CD8-positive, alpha-beta memory T cell (primary cell): ENCODE data around the gene MTMR8. TPM values are rescaled to one million over a fixed set of nuclear protein-coding genes. Genes with fewer than 3 reads are reported as not detected.
A peak's percentile ranks its signal among the peaks of the same experiment; 100 is the strongest.

Experiments used
- CTCF ChIA-PET: fragments of 350-600 bp; sonication (Branson Sonifier 250); formaldehyde crosslinking; loops from one replicate; lab custom pipeline; 2021; ENCODE audit warnings: antibody characterized with exemption; lab: Charles Lee
- POLR2A ChIA-PET: fragments of 350-600 bp; sonication (Branson Sonifier 250); formaldehyde crosslinking; loops from one replicate; lab custom pipeline; 2021; ENCODE audit warnings: antibody characterized with exemption; lab: Charles Lee
- DNase-seq, 5 donors: peaks; one replicate each; pipeline versions ENCODE4 v3.0.0 to v3.0.0-alpha.2; 2020 to 2022; ENCODE audit warnings: mixed read lengths in 1 of 5
- H3K27ac ChIP-seq: one replicate; pipeline ENCODE4 v1.7.0; 2013; ENCODE audit warnings: low read depth, mild to moderate bottlenecking, low read length, moderate library complexity
- H3K27me3 ChIP-seq: 2 replicates; pipeline ENCODE4 v1.7.0; 2013; ENCODE audit warnings: low read length, mild to moderate bottlenecking; ENCODE audit not compliant: insufficient read depth, poor library complexity, severe bottlenecking
- H3K36me3 ChIP-seq: 2 replicates; pipeline ENCODE4 v1.7.0; 2013; ENCODE audit warnings: mild to moderate bottlenecking, low read length, moderate library complexity; ENCODE audit not compliant: insufficient read depth
- H3K4me1 ChIP-seq: 2 replicates; pipeline ENCODE4 v1.7.0; 2013; ENCODE audit warnings: mild to moderate bottlenecking, low read length, moderate library complexity; ENCODE audit not compliant: insufficient read depth
- H3K4me3 ChIP-seq: 2 replicates; pipeline ENCODE4 v1.7.0; 2013; ENCODE audit warnings: mild to moderate bottlenecking, low read length
- H3K9me3 ChIP-seq: 2 replicates; pipeline ENCODE4 v1.7.0; 2013; ENCODE audit warnings: mild to moderate bottlenecking, low read length
- H3K27ac Mint-ChIP-seq, 8 donors: one replicate each; pipeline ENCODE4 v1.8.0; 2020 to 2021; ENCODE audit warnings: mixed read lengths in 8 of 8, mild to moderate bottlenecking in 6 of 8, inconsistent platforms in 3 of 8, moderate library complexity in 3 of 8
- H3K27me3 Mint-ChIP-seq, 2 donors: one replicate each; pipeline ENCODE4 v1.8.0; 2020 to 2021; ENCODE audit warnings: mixed read lengths in 2 of 2, mild to moderate bottlenecking in 1 of 2, moderate library complexity in 1 of 2
- H3K36me3 Mint-ChIP-seq, 3 donors: one replicate each; pipeline ENCODE4 v1.8.0; 2020 to 2021; ENCODE audit warnings: mixed read lengths in 3 of 3, inconsistent platforms in 1 of 3, mild to moderate bottlenecking in 1 of 3
- H3K4me1 Mint-ChIP-seq, 3 donors: one replicate each; pipeline ENCODE4 v1.8.0; 2020 to 2021; ENCODE audit warnings: mixed read lengths in 3 of 3, inconsistent platforms in 1 of 3, mild to moderate bottlenecking in 1 of 3
- H3K4me3 Mint-ChIP-seq, 7 donors: one replicate each; pipeline ENCODE4 v1.8.0; 2020 to 2021; ENCODE audit warnings: mixed read lengths in 7 of 7, mild to moderate bottlenecking in 6 of 7, moderate library complexity in 4 of 7, inconsistent platforms in 2 of 7
- H3K9me3 Mint-ChIP-seq, 5 donors: one replicate each; pipeline ENCODE4 v1.8.0; 2020 to 2022; ENCODE audit warnings: mixed read lengths in 5 of 5, mild to moderate bottlenecking in 3 of 5, moderate library complexity in 2 of 5, inconsistent platforms in 1 of 5
- polyA plus RNA-seq: library from polyadenylated mRNA; unstranded; fragments of 300-500 nt; fragmentation: Illumina TruSeq; gene quantifications from one replicate; pipeline ENCODE4 v1.2.3, GENCODE V29; 2021
- total RNA-seq, 2 experiments: library from RNA; stranded (reverse); gene quantifications; one replicate each; pipeline ENCODE4 v1.2.3, GENCODE V29; 2021

The MTMR8 gene
- total and polyA plus RNA-seq, 3 experiments from 2014 or later: 4.7 to 4.9 (median 4.7) TPM

DNA sequence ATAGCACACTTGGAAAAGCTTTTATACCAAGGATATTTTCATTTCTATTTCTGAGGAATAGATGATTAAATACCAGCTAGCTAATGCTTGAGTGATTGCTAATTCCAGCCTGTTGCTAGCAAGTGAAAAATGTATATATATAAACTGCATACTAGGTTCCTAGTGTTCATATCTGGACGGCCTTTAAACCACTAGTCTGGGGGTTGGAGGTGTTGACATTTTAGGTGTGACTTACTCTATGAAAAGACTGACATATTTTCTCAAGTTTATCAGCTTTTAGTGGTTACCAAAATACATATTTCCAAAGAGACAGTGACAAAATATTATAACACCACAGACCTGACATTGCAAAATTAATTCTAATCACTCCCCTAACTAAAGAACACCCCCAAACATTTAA is 44.7 kb downstream of the MTMR8 start:
- no peak overlapping the region for H3K4me3 Mint-ChIP-seq
- POLR2A ChIA-PET: no interaction called here
- H3K36me3 Mint-ChIP-seq: peaks cover 10 to 77% (median 15%) of the 10 kb centered on the region in 3 donors
- no peak overlapping the region for H3K4me3 ChIP-seq
- H3K4me1 ChIP-seq: no peaks in the 10 kb centered on the region
- H3K9me3 ChIP-seq: no peaks in the 10 kb centered on the region
- no peaks in the 10 kb centered on the region for H3K9me3 Mint-ChIP-seq
- peak overlapping the region in 1 of 8 donors; percentile 5 for H3K27ac Mint-ChIP-seq
- CTCF ChIA-PET: no interaction called here
- no peak overlapping the region for H3K27ac ChIP-seq
- H3K36me3 ChIP-seq: no peaks in the 10 kb centered on the region
- no peaks in the 10 kb centered on the region for H3K27me3 ChIP-seq
- peaks cover 0 to 4% of the 10 kb centered on the region in 2 donors for H3K27me3 Mint-ChIP-seq
- no peak for DNase-seq
- peaks cover 2 to 6% (median 5%) of the 10 kb centered on the region in 3 donors for H3K4me1 Mint-ChIP-seq

- Mint-ChIP-seq H3K4me3 (no peak overlapping the region), H3K9me3 (no peaks in the 10 kb centered on the region), H3K4me1 (peaks cover 2 to 6% (median 5%) of the 10 kb centered on the region in 3 donors), H3K27me3 (peaks cover 0 to 2% of the 10 kb centered on the region in 2 donors), H3K27ac (peak overlapping the region in 1 of 8 donors; percentile 5), H3K36me3 (peaks cover 10 to 74% (median 10%) of the 10 kb centered on the region in 3 donors)
- Histone ChIP-seq H3K9me3 (no peaks in the 10 kb centered on the region), H3K27me3 (no peaks in the 10 kb centered on the region), H3K27ac (no peak overlapping the region), H3K4me1 (no peaks in the 10 kb centered on the region), H3K36me3 (no peaks in the 10 kb centered on the region), H3K4me3 (no peak overlapping the region)
- ChIA-PET POLR2A (no interaction called here), CTCF (no interaction called here)
- DNase-seq: no peak
Observed at GRCh38 chrX:64350047-64350446, 45.2 kb downstream of the MTMR8 start.

DNA sequence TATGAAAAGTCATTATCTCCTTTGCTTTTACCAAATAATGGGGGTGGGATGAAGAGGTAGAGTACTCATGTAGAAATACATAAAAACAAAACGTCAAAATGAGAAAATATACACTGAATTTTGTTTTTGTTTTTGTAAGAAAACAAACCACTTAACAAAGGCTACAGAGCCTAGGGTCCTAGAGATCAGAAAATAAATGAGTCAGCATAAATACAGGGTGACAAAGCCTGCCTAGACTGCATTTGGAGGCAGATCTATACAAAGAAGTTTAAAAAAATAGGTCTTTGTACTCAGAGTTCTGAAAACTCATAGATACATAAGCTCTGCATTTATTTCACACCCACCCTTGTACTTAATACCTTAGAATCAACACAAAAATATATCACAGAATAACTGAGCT is 52.4 kb downstream of the MTMR8 start:
- H3K27ac Mint-ChIP-seq: no peak overlapping the region
- peaks cover 4 to 48% (median 5%) of the 10 kb centered on the region in 3 donors for H3K36me3 Mint-ChIP-seq
- H3K9me3 Mint-ChIP-seq: no peaks in the 10 kb centered on the region
- CTCF ChIA-PET: no interaction called here
- Histone ChIP-seq H3K9me3 (no peaks in the 10 kb centered on the region), H3K4me1 (no peaks in the 10 kb centered on the region), H3K27me3 (no peaks in the 10 kb centered on the region), H3K27ac (no peak overlapping the region), H3K36me3 (no peaks in the 10 kb centered on the region), H3K4me3 (no peak overlapping the region)
- no peaks in the 10 kb centered on the region for H3K4me1 Mint-ChIP-seq
- DNase-seq: no peak
- peaks cover 0 to 2% of the 10 kb centered on the region in 2 donors for H3K27me3 Mint-ChIP-seq
- POLR2A ChIA-PET: no interaction called here
- no peak overlapping the region for H3K4me3 Mint-ChIP-seq

- CTCF ChIA-PET: no interaction called here
Observed at GRCh38 chrX:64338296-64338695, 57.0 kb downstream of the MTMR8 start.

GRCh38 chrX:64334467-64334866 is 60.8 kb downstream of the MTMR8 start:
- no peak for DNase-seq
- Histone ChIP-seq H3K36me3 (no peaks in the 10 kb centered on the region), H3K27me3 (no peaks in the 10 kb centered on the region), H3K4me1 (no peaks in the 10 kb centered on the region), H3K4me3 (no peak overlapping the region), H3K9me3 (no peaks in the 10 kb centered on the region), H3K27ac (no peak overlapping the region)
- Mint-ChIP-seq H3K36me3 (peaks cover 3 to 36% (median 4%) of the 10 kb centered on the region in 3 donors), H3K4me3 (no peak overlapping the region), H3K27me3 (peaks cover 0 to 2% of the 10 kb centered on the region in 2 donors), H3K9me3 (no peaks in the 10 kb centered on the region), H3K27ac (no peak overlapping the region), H3K4me1 (no peaks in the 10 kb centered on the region)
- ChIA-PET POLR2A (no interaction called here), CTCF (interaction anchor here (0.6 kb wide), 1 partner anchor 87 kb away, joined by 3 read pairs; no protein-coding TSS in a partner anchor)

More at GRCh38 chrX:64338296-64338695, 57.0 kb downstream of the MTMR8 start:
- no peaks in the 10 kb centered on the region for H3K9me3 Mint-ChIP-seq
- H3K27me3 ChIP-seq: no peaks in the 10 kb centered on the region
- POLR2A ChIA-PET: no interaction called here
- peaks cover 0 to 2% of the 10 kb centered on the region in 2 donors for H3K27me3 Mint-ChIP-seq
- H3K4me1 Mint-ChIP-seq: no peaks in the 10 kb centered on the region
- H3K4me3 ChIP-seq: no peak overlapping the region
- DNase-seq: no peak
- H3K36me3 Mint-ChIP-seq: peaks cover 1 to 32% (median 4%) of the 10 kb centered on the region in 3 donors
- no peaks in the 10 kb centered on the region for H3K36me3 ChIP-seq
- no peak overlapping the region for H3K27ac ChIP-seq
- no peak overlapping the region for H3K4me3 Mint-ChIP-seq
- H3K9me3 ChIP-seq: no peaks in the 10 kb centered on the region
- no peaks in the 10 kb centered on the region for H3K4me1 ChIP-seq
- H3K27ac Mint-ChIP-seq: no peak overlapping the region

DNA sequence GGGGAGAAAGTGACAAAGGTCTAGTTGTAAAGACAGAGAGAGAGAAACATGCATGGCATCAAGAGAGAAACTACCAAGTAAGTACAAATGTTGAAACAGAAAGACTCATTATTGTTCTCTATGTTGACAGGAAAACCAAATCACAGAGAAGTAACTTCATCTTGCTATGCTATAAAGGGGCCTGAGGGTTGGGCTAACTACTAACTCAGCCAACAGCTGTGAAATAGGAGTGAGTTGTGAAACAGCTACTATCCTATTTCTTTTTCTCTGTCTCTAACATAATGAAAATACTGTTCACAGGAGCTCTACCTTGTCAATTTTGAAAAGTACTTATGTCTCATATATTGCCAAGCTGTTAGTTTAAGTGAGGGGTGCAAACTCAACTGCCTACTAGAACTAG is 65.0 kb downstream of the MTMR8 start:
- ChIA-PET CTCF (no interaction called here), POLR2A (no interaction called here)
- Mint-ChIP-seq H3K4me3 (no peak overlapping the region), H3K9me3 (peaks cover 0 to 3% (median 0%) of the 10 kb centered on the region in 5 donors), H3K4me1 (no peaks in the 10 kb centered on the region), H3K27me3 (peaks cover 0 to under 1% of the 10 kb centered on the region in 2 donors), H3K36me3 (peaks cover 14 to 60% (median 33%) of the 10 kb centered on the region in 3 donors), H3K27ac (no peak overlapping the region)
- no peaks in the 10 kb centered on the region for H3K4me1 ChIP-seq
- H3K27ac ChIP-seq: no peak overlapping the region
- H3K4me3 ChIP-seq: no peak overlapping the region
- H3K36me3 ChIP-seq: no peaks in the 10 kb centered on the region
- no peaks in the 10 kb centered on the region for H3K27me3 ChIP-seq
- no peaks in the 10 kb centered on the region for H3K9me3 ChIP-seq
- DNase-seq: no peak

- no peak overlapping the region for H3K27ac ChIP-seq
- Mint-ChIP-seq H3K4me3 (peak overlapping the region in 1 of 7 donors; percentile 65), H3K4me1 (no peaks in the 10 kb centered on the region), H3K27ac (no peak overlapping the region), H3K27me3 (peaks cover 0 to 16% of the 10 kb centered on the region in 2 donors), H3K9me3 (peaks cover 5 to 46% (median 34%) of the 10 kb centered on the region in 5 donors), H3K36me3 (peaks cover 28 to 69% (median 69%) of the 10 kb centered on the region in 3 donors)
- H3K27me3 ChIP-seq: no peaks in the 10 kb centered on the region
- ChIA-PET POLR2A (no interaction called here), CTCF (no interaction called here)
- H3K4me3 ChIP-seq: no peak overlapping the region
- H3K4me1 ChIP-seq: no peaks in the 10 kb centered on the region
- no peaks in the 10 kb centered on the region for H3K9me3 ChIP-seq
- peaks cover 5% of the 10 kb centered on the region for H3K36me3 ChIP-seq
- no peak for DNase-seq
Observed at GRCh38 chrX:64321507-64321906, 73.7 kb downstream of the MTMR8 start.

DNA sequence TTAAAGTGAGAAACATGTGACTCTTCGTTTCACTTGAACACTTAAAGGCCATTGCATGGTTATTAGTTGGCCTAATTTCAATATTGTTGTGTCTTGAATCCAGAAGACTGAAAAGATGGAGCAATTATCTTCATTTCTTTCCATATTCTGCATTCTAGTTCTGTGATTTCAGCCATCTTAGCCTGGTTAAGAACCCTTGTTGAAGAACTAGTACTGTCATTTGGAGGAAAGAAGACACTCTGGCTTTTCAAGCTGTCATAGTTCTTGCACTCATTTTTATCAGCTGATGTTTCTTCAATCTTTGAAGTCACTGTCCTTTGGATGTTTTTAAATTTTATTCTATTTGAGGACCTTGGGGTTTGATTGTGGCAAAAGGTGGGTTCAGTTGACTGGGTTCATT is 81.6 kb downstream of the MTMR8 start:
- POLR2A ChIA-PET: no interaction called here
- Mint-ChIP-seq H3K4me1 (no peaks in the 10 kb centered on the region), H3K36me3 (peaks cover 1 to 12% (median 2%) of the 10 kb centered on the region in 3 donors)

More for the DNA sequence above, 81.6 kb downstream of the MTMR8 start:
- no peaks in the 10 kb centered on the region for H3K4me1 ChIP-seq
- no peak for DNase-seq
- H3K27ac ChIP-seq: no peak overlapping the region
- Mint-ChIP-seq H3K4me3 (no peak overlapping the region), H3K27ac (no peak overlapping the region), H3K27me3 (peaks cover 0 to 8% of the 10 kb centered on the region in 2 donors), H3K9me3 (peaks cover 4 to 59% (median 28%) of the 10 kb centered on the region in 5 donors)
- H3K27me3 ChIP-seq: no peaks in the 10 kb centered on the region
- CTCF ChIA-PET: no interaction called here
- H3K4me3 ChIP-seq: no peak overlapping the region
- no peaks in the 10 kb centered on the region for H3K36me3 ChIP-seq
- H3K9me3 ChIP-seq: no peaks in the 10 kb centered on the region
